ENCODE measurements around the gene YWHAB. TPM values are rescaled to one million over a fixed set of nuclear protein-coding genes. Genes with fewer than 3 reads are reported as not detected.

YWHAB gene
- total and polyA plus RNA-seq, 2 of the 4 experiments (the other 2 are of a cell fraction), result 78.0 to 102 TPM

- ATAC-seq (ENCODE audit: low read depth), result no peak
- H3K4me1 ChIP-seq (ENCODE audit: control insufficient read depth, insufficient read depth, low read length), result no peaks in the 10 kb centered on the region
- BruUV-seq (replicated peaks), result no TSS peak
- no peak overlapping the region for H4K8ac ChIP-seq (ENCODE audit: low read depth in 2 of 2, low read length in 2 of 2)
- no peak overlapping the region for H2AK5ac ChIP-seq (ENCODE audit: low read depth, low read length)
- DNase-seq, result no peak
- H2BK5ac ChIP-seq (ENCODE audit: low read depth, low read length, poor library complexity, severe bottlenecking), result no peak overlapping the region
- dilution Hi-C loops (cut with HindIII; ENCODE audit: low sequenced_read_pairs, unreplicated experiment), result no loop called here
- H3K9me3 ChIP-seq (ENCODE audit: control insufficient read depth, insufficient read depth, low read length), result no peaks in the 10 kb centered on the region
- H2BK20ac ChIP-seq (ENCODE audit: low read depth, low read length), result no peak overlapping the region
- TF ChIP-seq CHD1 (IDR thresholded peaks at IDR 0.05; ENCODE audit: low read depth, low read length) (no peak), ELK1 (IDR thresholded peaks at IDR 0.05; ENCODE audit: borderline replicate concordance, low read depth, low read length) (no peak), FOS (IDR thresholded peaks at IDR 0.05; ENCODE audit: low read depth, low read length) (no peak), POLR2A (IDR thresholded peaks at IDR 0.05; ENCODE audit: low read depth, low read length) (no peak), SMC3 (IDR thresholded peaks at IDR 0.05; ENCODE audit: low read depth, low read length) (no peak), MAZ (IDR thresholded peaks at IDR 0.05; ENCODE audit: borderline replicate concordance, low read depth, low read length) (no peak), RFX5 (IDR thresholded peaks at IDR 0.05; ENCODE audit: low read depth, low read length) (no peak), CEBPB (IDR thresholded peaks at IDR 0.05; ENCODE audit: low read depth, low read length) (no peak), RAD21 (IDR thresholded peaks at IDR 0.05; ENCODE audit: low read length) (no peak), RCOR1 (IDR thresholded peaks at IDR 0.05; ENCODE audit: insufficient replicate concordance, low read length) (no peak), BHLHE40 (IDR thresholded peaks at IDR 0.05; ENCODE audit: low read depth, low read length) (no peak), NFE2L2 (IDR thresholded peaks at IDR 0.05; ENCODE audit: low read depth, low read length) (no peak), MXI1 (IDR thresholded peaks at IDR 0.05; ENCODE audit: borderline replicate concordance, low read depth, low read length) (no peak), USF2 (IDR thresholded peaks at IDR 0.05; ENCODE audit: low read depth, low read length) (no peak), MAFK (IDR thresholded peaks at IDR 0.05; ENCODE audit: low read depth, low read length) (no peak)
- H3K4me2 ChIP-seq (ENCODE audit: low read depth, low read length), result no peak overlapping the region
- H2AK9ac ChIP-seq (replicated peaks; ENCODE audit: low read depth, low read length, poor library complexity), result no peak overlapping the region
- no peak overlapping the region for H2BK120ac ChIP-seq (ENCODE audit: low read depth, low read length)
- no peak overlapping the region for H3K4me3 ChIP-seq (ENCODE audit: insufficient read depth, low read depth, low read length)
- no peak overlapping the region for H3K14ac ChIP-seq (replicated peaks; ENCODE audit: low read depth, low read length)
- H2BK15ac ChIP-seq (ENCODE audit: low read depth, low read length), result no peak overlapping the region
- H3K4ac ChIP-seq (ENCODE audit: low read depth, low read length), result no peak overlapping the region
- H4K91ac ChIP-seq (ENCODE audit: insufficient read depth, low read depth, low read length), result no peak overlapping the region
- no peak overlapping the region for H2AFZ ChIP-seq (replicated peaks; ENCODE audit: low read length, poor library complexity)
- intact Hi-C loops (cut with micrococcal nuclease), result no loop called here
- ChIA-PET CTCF (no interaction called here), POLR2A (ENCODE audit: unreplicated experiment) (no interaction called here)
- no peak overlapping the region for H3K23ac ChIP-seq (ENCODE audit: low read depth, low read length)
- in situ Hi-C loops (cut with MboI; ENCODE audit: low sequenced_read_pairs), result loop anchor here (25.0 kb wide), 1 partner anchor 464 kb away; no protein-coding TSS in a partner anchor
- H3K27me3 ChIP-seq (ENCODE audit: control insufficient read depth, insufficient read depth, low read length), result peaks cover 1% of the 10 kb centered on the region; the same call in 1 of the 2 replicates
- H3K27ac ChIP-seq (ENCODE audit: insufficient read depth, low read length), result no peak overlapping the region
- H3K79me1 ChIP-seq (ENCODE audit: low read depth in 1 of 2, low read length in 2 of 2), result no peaks in the 10 kb centered on the region
- WGBS, 2 experiments (ENCODE audit: extremely low coverage in 2 of 2, insufficient read length in 1 of 2), result no CpG with 5 or more reads among the region's 1 CpG
- no peak overlapping the region for H3K18ac ChIP-seq (ENCODE audit: low read depth, low read length)
- no peak overlapping the region for H4K5ac ChIP-seq (ENCODE audit: low read depth, low read length)
- no peaks in the 10 kb centered on the region for H3K9me1 ChIP-seq (ENCODE audit: insufficient read depth, low read length)
- H4K20me1 ChIP-seq (ENCODE audit: insufficient read depth, low read length), result no peaks in the 10 kb centered on the region
- H3K9ac ChIP-seq (ENCODE audit: low read depth, low read length), result no peak overlapping the region
- H3K56ac ChIP-seq (ENCODE audit: extremely low read depth, insufficient read depth, low read length), result no peak overlapping the region
- no peaks in the 10 kb centered on the region for H3K36me3 ChIP-seq (ENCODE audit: control insufficient read depth, insufficient read depth, low read length)
Observed at GRCh38 chr20:44850837-44851236, 34.7 kb upstream of the YWHAB start.

All from IMR-90 (cell line).